ENCODE data around the gene TSC2. TPM values are rescaled to one million over a fixed set of nuclear protein-coding genes. Genes with fewer than 3 reads are reported as not detected.

TSC2 gene
- polyA plus RNA-seq, 3 donors: 11.7 to 95.1 (median 20.8) TPM

GRCh38 chr16:2008631-2009163 is 39.1 kb upstream of the TSC2 start:
- Histone ChIP-seq H3K27me3 (ENCODE audit: control insufficient read depth in 2 of 2, insufficient read depth in 2 of 2, low read length in 2 of 2) (no peaks in the 10 kb centered on the region), H3K4me3 (replicated peaks in 1 of 3; ENCODE audit: low read depth in 2 of 3, low read length in 3 of 3) (peak overlapping the region; percentile 59 to 85 (median 59)), H3K9me3 (replicated peaks in 1 of 2; ENCODE audit: control insufficient read depth in 1 of 2, insufficient read depth in 1 of 2, low read length in 2 of 2) (no peaks in the 10 kb centered on the region), H2AFZ (ENCODE audit: insufficient read depth, low read depth, low read length, poor library complexity, severe bottlenecking) (peak overlapping the region; percentile 61), H3K79me2 (ENCODE audit: insufficient read depth, low read length) (peaks cover 55% of the 10 kb centered on the region), H4K20me1 (ENCODE audit: insufficient read depth, low read length) (peaks cover 50% of the 10 kb centered on the region), H3K36me3 (replicated peaks in 1 of 2; ENCODE audit: control insufficient read depth in 1 of 2, insufficient read depth in 2 of 2, low read length in 2 of 2) (peaks cover 0 to 2% of the 10 kb centered on the region in 2 donors), H3K9ac (ENCODE audit: insufficient read depth, low read length, poor library complexity, severe bottlenecking) (peak overlapping the region; percentile 91), H3K4me1 (ENCODE audit: control insufficient read depth in 1 of 2, insufficient read depth in 2 of 2, low read length in 2 of 2) (peaks cover 40 to 67% of the 10 kb centered on the region in 2 donors), H3K27ac (ENCODE audit: low read depth in 1 of 2, low read length in 2 of 2) (peak overlapping the region; percentile 14 to 85), H3K4me2 (replicated peaks; ENCODE audit: extremely low read depth, low read length, poor library complexity, severe bottlenecking) (peak overlapping the region; percentile 94)
- Mint-ChIP-seq H3K9me3 (peaks cover 0 to 2% (median 0%) of the 10 kb centered on the region in 7 donors), H3K27ac (peak overlapping the region; percentile 72 to 91 (median 85)), H3K4me1 (peaks cover 50% of the 10 kb centered on the region), H3K36me3 (peaks cover 4 to 8% of the 10 kb centered on the region in 2 donors), H3K27me3 (ENCODE audit: low read depth in 3 of 3) (peaks cover 0 to 1% (median 0%) of the 10 kb centered on the region in 3 donors), H3K4me3 (peak overlapping the region; percentile 81 to 89)
- intact Hi-C loops (cut with micrococcal nuclease): loop anchor here (5.0 to 10.0 kb wide), 4 partner anchors 39 to 246 kb away; partner anchors contain the start of genes ECI1 (in 1 of the 2), NTHL1 (in 1 of the 2) and TSC2 (in 1 of the 2)
- TF ChIP-seq, protein P1, sequence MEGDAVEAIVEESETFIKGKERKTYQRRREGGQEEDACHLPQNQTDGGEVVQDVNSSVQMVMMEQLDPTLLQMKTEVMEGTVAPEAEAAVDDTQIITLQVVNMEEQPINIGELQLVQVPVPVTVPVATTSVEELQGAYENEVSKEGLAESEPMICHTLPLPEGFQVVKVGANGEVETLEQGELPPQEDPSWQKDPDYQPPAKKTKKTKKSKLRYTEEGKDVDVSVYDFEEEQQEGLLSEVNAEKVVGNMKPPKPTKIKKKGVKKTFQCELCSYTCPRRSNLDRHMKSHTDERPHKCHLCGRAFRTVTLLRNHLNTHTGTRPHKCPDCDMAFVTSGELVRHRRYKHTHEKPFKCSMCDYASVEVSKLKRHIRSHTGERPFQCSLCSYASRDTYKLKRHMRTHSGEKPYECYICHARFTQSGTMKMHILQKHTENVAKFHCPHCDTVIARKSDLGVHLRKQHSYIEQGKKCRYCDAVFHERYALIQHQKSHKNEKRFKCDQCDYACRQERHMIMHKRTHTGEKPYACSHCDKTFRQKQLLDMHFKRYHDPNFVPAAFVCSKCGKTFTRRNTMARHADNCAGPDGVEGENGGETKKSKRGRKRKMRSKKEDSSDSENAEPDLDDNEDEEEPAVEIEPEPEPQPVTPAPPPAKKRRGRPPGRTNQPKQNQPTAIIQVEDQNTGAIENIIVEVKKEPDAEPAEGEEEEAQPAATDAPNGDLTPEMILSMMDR (IDR thresholded peaks at IDR 0.05): no peak
- WGBS (ENCODE audit: insufficient coverage): 0% methylated on average over 13 of the region's 23 CpGs
- DNase-seq: peak in 1 of 3 donors; percentile 48

- peaks cover 0 to 2% (median 0%) of the 10 kb centered on the region in 7 donors for H3K9me3 Mint-ChIP-seq
- TF ChIP-seq, protein P1 (IDR thresholded peaks at IDR 0.05): no peak
- H3K4me1 Mint-ChIP-seq: peaks cover 47% of the 10 kb centered on the region
- Histone ChIP-seq H3K36me3 (replicated peaks in 1 of 2; ENCODE audit: control insufficient read depth in 1 of 2, insufficient read depth in 2 of 2, low read length in 2 of 2) (peaks cover 0 to 2% of the 10 kb centered on the region in 2 donors), H3K4me3 (replicated peaks in 1 of 3; ENCODE audit: low read depth in 2 of 3, low read length in 3 of 3) (peak overlapping the region; percentile 59 to 85 (median 59)), H3K9ac (ENCODE audit: insufficient read depth, low read length, poor library complexity, severe bottlenecking) (peak overlapping the region; percentile 91), H3K4me2 (replicated peaks; ENCODE audit: extremely low read depth, low read length, poor library complexity, severe bottlenecking) (peak overlapping the region; percentile 94), H2AFZ (ENCODE audit: insufficient read depth, low read depth, low read length, poor library complexity, severe bottlenecking) (peak overlapping the region; percentile 61), H3K79me2 (ENCODE audit: insufficient read depth, low read length) (peaks cover 51% of the 10 kb centered on the region), H4K20me1 (ENCODE audit: insufficient read depth, low read length) (peaks cover 45% of the 10 kb centered on the region), H3K27ac (ENCODE audit: low read depth in 1 of 2, low read length in 2 of 2) (peak overlapping the region; percentile 14 to 85), H3K9me3 (replicated peaks in 1 of 2; ENCODE audit: control insufficient read depth in 1 of 2, insufficient read depth in 1 of 2, low read length in 2 of 2) (no peaks in the 10 kb centered on the region), H3K4me1 (ENCODE audit: control insufficient read depth in 1 of 2, insufficient read depth in 2 of 2, low read length in 2 of 2) (peaks cover 36 to 61% of the 10 kb centered on the region in 2 donors), H3K27me3 (ENCODE audit: control insufficient read depth in 2 of 2, insufficient read depth in 2 of 2, low read length in 2 of 2) (no peaks in the 10 kb centered on the region)
- H3K27ac Mint-ChIP-seq: peak overlapping the region; percentile 72 to 91 (median 85)
- peak overlapping the region; percentile 81 to 89 for H3K4me3 Mint-ChIP-seq
- under 1% methylated on average over 55 of the region's 55 CpGs for whole genome bisulfite sequencing (ENCODE audit: insufficient coverage)
- intact Hi-C loops (cut with micrococcal nuclease): loop anchor here (5.0 to 10.0 kb wide), 4 partner anchors 38 to 246 kb away; partner anchors contain the start of genes ECI1 (in 1 of the 2), NTHL1 (in 1 of the 2) and TSC2 (in 1 of the 2)
- DNase-seq: peak in 1 of 3 donors; percentile 38
- H3K36me3 Mint-ChIP-seq: peaks cover 4 to 8% of the 10 kb centered on the region in 2 donors
- H3K27me3 Mint-ChIP-seq (ENCODE audit: low read depth in 3 of 3): peaks cover 0 to 1% (median 0%) of the 10 kb centered on the region in 3 donors
Observed at GRCh38 chr16:2009164-2009711, 38.5 kb upstream of the TSC2 start.

Measured in CD14-positive monocyte (primary cell).